Esophagus (tissue), 2 donors: ENCODE measurements around the gene RARB. TPM values are rescaled to one million over a fixed set of nuclear protein-coding genes. Genes with fewer than 3 reads are reported as not detected.

Source experiments
- H3K27ac ChIP-seq, 2 donors: one replicate each; pipeline ENCODE4 v1.5.1; 2013; ENCODE audit warnings: low read depth in 2 of 2, mild to moderate bottlenecking in 2 of 2, inconsistent platforms in 1 of 2, low read length in 1 of 2, moderate library complexity in 1 of 2
- H3K27me3 ChIP-seq, 2 donors: one replicate each; pipeline ENCODE4 v1.6.1; 2013; ENCODE audit warnings: low read length in 2 of 2, control low read depth in 1 of 2, mild to moderate bottlenecking in 1 of 2; ENCODE audit not compliant: insufficient read depth in 2 of 2, control insufficient read depth in 1 of 2
- H3K36me3 ChIP-seq, 2 donors: one replicate each; pipeline ENCODE4 v1.6.1; 2013; ENCODE audit warnings: low read length in 1 of 2; ENCODE audit not compliant: control insufficient read depth in 2 of 2, insufficient read depth in 2 of 2
- H3K4me1 ChIP-seq, 2 donors: one replicate each; pipeline ENCODE4 v1.6.1; 2013; ENCODE audit warnings: low read length in 1 of 2; ENCODE audit not compliant: control insufficient read depth in 2 of 2, insufficient read depth in 2 of 2
- H3K4me3 ChIP-seq, 2 donors: one replicate each; pipeline ENCODE4 v1.5.1; 2013; ENCODE audit warnings: low read length in 2 of 2, mild to moderate bottlenecking in 2 of 2, low read depth in 1 of 2, moderate library complexity in 1 of 2
- H3K9me3 ChIP-seq, 2 donors: one replicate each; pipeline ENCODE4 v1.6.1; 2013; ENCODE audit warnings: mild to moderate bottlenecking in 2 of 2, low read depth in 1 of 2, low read length in 1 of 2, moderate library complexity in 1 of 2; ENCODE audit not compliant: control insufficient read depth in 2 of 2, insufficient read depth in 1 of 2
- WGBS, 2 donors: extraction: QIAGEN DNeasy Blood & Tissue Kit; methylation state at CpG; one replicate each; pipeline ENCODE4 v1.1.7; 2013; 5-methylcytosine and 5-hydroxymethylcytosine counted together
- polyA plus RNA-seq, 2 donors: library from polyadenylated mRNA; stranded (reverse); fragments of 200-250 nt; gene quantifications; one replicate each; pipeline ENCODE4 v1.2.3, GENCODE V29; 2013
- donor health status: healthy with polysubstance abuse.
- donor health status: Bipolar disorder and iron deficiency.

The RARB gene
- polyA plus RNA-seq, 2 donors, result 1.6 to 2.2 TPM

- Histone ChIP-seq H3K9me3 (no peaks in the 10 kb centered on the region), H3K27ac (no peak overlapping the region), H3K36me3 (no peaks in the 10 kb centered on the region), H3K27me3 (no peaks in the 10 kb centered on the region), H3K4me3 (no peak overlapping the region), H3K4me1 (no peaks in the 10 kb centered on the region)
- WGBS, 2 donors, result 64 to 69% methylated on average over 5 of the region's 5 CpGs
Observed at GRCh38 chr3:25558121-25558520, 130.1 kb downstream of the RARB start.

- H3K4me3 ChIP-seq, result no peak overlapping the region
- WGBS, 2 donors, result 76 to 78% methylated on average over 6 of the region's 6 CpGs
- no peaks in the 10 kb centered on the region for H3K27me3 ChIP-seq
- no peaks in the 10 kb centered on the region for H3K4me1 ChIP-seq
- H3K36me3 ChIP-seq, result no peaks in the 10 kb centered on the region
- no peaks in the 10 kb centered on the region for H3K9me3 ChIP-seq
- no peak overlapping the region for H3K27ac ChIP-seq
Observed at GRCh38 chr3:25558796-25559195, 130.7 kb downstream of the RARB start.

GRCh38 chr3:25563601-25564000 lies 135.5 kb downstream of the RARB start:
- Histone ChIP-seq H3K9me3 (no peaks in the 10 kb centered on the region), H3K36me3 (no peaks in the 10 kb centered on the region), H3K27ac (no peak overlapping the region), H3K4me1 (peaks cover 0 to 2% of the 10 kb centered on the region in 2 donors), H3K4me3 (no peak overlapping the region), H3K27me3 (no peaks in the 10 kb centered on the region)
- WGBS, 2 donors, result 70 to 76% methylated on average over 1 of the region's 1 CpG

- 89 to 90% methylated on average over 4 of the region's 4 CpGs for WGBS, 2 donors
- H3K4me3 ChIP-seq, result no peak overlapping the region
- no peaks in the 10 kb centered on the region for H3K27me3 ChIP-seq
- no peaks in the 10 kb centered on the region for H3K36me3 ChIP-seq
- H3K4me1 ChIP-seq, result peaks cover 0 to 2% of the 10 kb centered on the region in 2 donors
- no peaks in the 10 kb centered on the region for H3K9me3 ChIP-seq
- no peak overlapping the region for H3K27ac ChIP-seq
Observed at GRCh38 chr3:25564075-25564474, 136.0 kb downstream of the RARB start.

- Histone ChIP-seq H3K36me3 (peaks cover 0 to 3% of the 10 kb centered on the region in 2 donors), H3K4me1 (peaks cover 0 to 2% of the 10 kb centered on the region in 2 donors), H3K27me3 (no peaks in the 10 kb centered on the region), H3K27ac (no peak overlapping the region), H3K4me3 (no peak overlapping the region), H3K9me3 (no peaks in the 10 kb centered on the region)
- WGBS, 2 donors, result 86 to 92% methylated on average over 7 of the region's 7 CpGs
Observed at GRCh38 chr3:25565807-25566206, 137.7 kb downstream of the RARB start.

GRCh38 chr3:25566358-25566920 lies 138.4 kb downstream of the RARB start:
- WGBS, 2 donors, result 82 to 88% methylated on average over 5 of the region's 5 CpGs
- no peak overlapping the region for H3K27ac ChIP-seq
- peaks cover 0 to 3% of the 10 kb centered on the region in 2 donors for H3K36me3 ChIP-seq
- H3K9me3 ChIP-seq, result no peaks in the 10 kb centered on the region
- H3K27me3 ChIP-seq, result no peaks in the 10 kb centered on the region
- H3K4me3 ChIP-seq, result no peak overlapping the region
- H3K4me1 ChIP-seq, result peaks cover 0 to 2% of the 10 kb centered on the region in 2 donors

- Histone ChIP-seq H3K4me1 (peaks cover 0 to 2% of the 10 kb centered on the region in 2 donors), H3K9me3 (no peaks in the 10 kb centered on the region), H3K27me3 (no peaks in the 10 kb centered on the region), H3K27ac (no peak overlapping the region), H3K36me3 (peaks cover 0 to 3% of the 10 kb centered on the region in 2 donors), H3K4me3 (no peak overlapping the region)
- WGBS, 2 donors, result 85 to 87% methylated on average over 10 of the region's 10 CpGs
Observed at GRCh38 chr3:25567388-25567787, 139.3 kb downstream of the RARB start.

GRCh38 chr3:25567806-25568524 lies 139.9 kb downstream of the RARB start:
- Histone ChIP-seq H3K4me3 (no peak overlapping the region), H3K27ac (no peak overlapping the region), H3K9me3 (no peaks in the 10 kb centered on the region), H3K36me3 (peaks cover 0 to 3% of the 10 kb centered on the region in 2 donors), H3K4me1 (peaks cover 0 to 2% of the 10 kb centered on the region in 2 donors), H3K27me3 (no peaks in the 10 kb centered on the region)
- WGBS, 2 donors, result 90 to 95% methylated on average over 14 of the region's 14 CpGs

GRCh38 chr3:25568525-25569078 lies 140.5 kb downstream of the RARB start:
- Histone ChIP-seq H3K27ac (no peak overlapping the region), H3K9me3 (no peaks in the 10 kb centered on the region), H3K36me3 (peaks cover 0 to 3% of the 10 kb centered on the region in 2 donors), H3K4me1 (peaks cover 0 to 2% of the 10 kb centered on the region in 2 donors), H3K4me3 (no peak overlapping the region), H3K27me3 (no peaks in the 10 kb centered on the region)
- WGBS, 2 donors, result 83 to 91% methylated on average over 10 of the region's 10 CpGs
